GM12878 (cell line): ENCODE measurements around the gene IL3RA. TPM values are rescaled to one million over a fixed set of nuclear protein-coding genes. Genes with fewer than 3 reads are reported as not detected.

Experiments
- ATAC-seq: fragments of 200-7000 bp; cut with Tn5 transposase; 3 replicates; pipeline ENCODE4 v1.9.1; 2020; ENCODE audit warnings: mild to moderate bottlenecking, moderate library complexity
- BruUV-seq: library from RNA; stranded (reverse); fragments of 400-500 nt; replicated peaks from 2 replicates; lab custom pipeline; 2021; lab: Mats Ljungman, UMichigan
- CTCF ChIA-PET: fragments of 300-600 bp; sonication (Branson Sonifier 250); formaldehyde crosslinking; extraction: SDS; loops from one replicate; lab custom pipeline; 2021; ENCODE audit warnings: inconsistent platforms; lab: Yijun Ruan, JAX
- POLR2A ChIA-PET: fragments of 350-600 bp; formaldehyde crosslinking; extraction: SDS; loops from one replicate; lab custom pipeline; 2021; ENCODE audit warnings: inconsistent platforms; lab: Charles Lee
- RAD21 ChIA-PET: fragments of 300-600 bp; sonication (Branson Sonifier 250); formaldehyde crosslinking; loops from one replicate; lab custom pipeline; 2023; ENCODE audit warnings: antibody characterized with exemption; ENCODE audit not compliant: unreplicated experiment; lab: Charles Lee
- SMC1A ChIA-PET: fragments of 300-600 bp; sonication (Branson Sonifier 250); formaldehyde crosslinking; loops from one replicate; lab custom pipeline; 2023; ENCODE audit not compliant: unreplicated experiment, uncharacterized antibody; lab: Charles Lee
- DNase-seq: peaks from one replicate; pipeline ENCODE4 v3.0.0-alpha.2; 2011; ENCODE audit warnings: low read depth, low spot score
- FAIRE-seq: peaks from 3 replicates; lab custom pipeline; 2011; peaks lifted over from hg19 to GRCh38; lab: Jason Lieb, UNC
- H2AFZ ChIP-seq: 2 replicates; pipeline ENCODE4 v1.6.0; 2011; ENCODE audit warnings: low read depth, low read length, control low read depth; ENCODE audit not compliant: control insufficient read depth
- H3K27ac ChIP-seq: 2 replicates; pipeline ENCODE4 v1.5.1; 2011; ENCODE audit warnings: control low read depth; ENCODE audit not compliant: control insufficient read depth, insufficient read depth
- H3K27me3 ChIP-seq, 2 experiments: replicated peaks in 1 of 2; 2 replicates each; pipeline versions ENCODE4 v1.6.0 to v1.6.1; 2011; ENCODE audit warnings: low read length in 1 of 2; ENCODE audit not compliant: control insufficient read depth in 2 of 2, insufficient read depth in 2 of 2
- H3K36me3 ChIP-seq, 2 experiments: 2 replicates each; pipeline ENCODE4 v1.5.1; 2011; ENCODE audit warnings: low read length in 1 of 2; ENCODE audit not compliant: control insufficient read depth in 2 of 2, insufficient read depth in 2 of 2
- H3K4me1 ChIP-seq: 2 replicates; pipeline ENCODE4 v1.6.1; 2011; ENCODE audit warnings: mild to moderate bottlenecking, low read length, moderate library complexity, mixed read lengths; ENCODE audit not compliant: control insufficient read depth, insufficient read depth
- H3K4me2 ChIP-seq: 2 replicates; pipeline ENCODE4 v1.6.0; 2011; ENCODE audit warnings: control low read depth; ENCODE audit not compliant: control insufficient read depth, insufficient read depth
- H3K4me3 ChIP-seq: fragments of 200-600 bp; sonication (generic); 2 replicates; pipeline ENCODE4 v1.5.1; 2016
- H3K79me2 ChIP-seq: 2 replicates; pipeline ENCODE4 v1.6.0; 2011; ENCODE audit warnings: low read length; ENCODE audit not compliant: control insufficient read depth, insufficient read depth
- H3K9ac ChIP-seq: 2 replicates; pipeline ENCODE4 v1.8.0; 2011; ENCODE audit warnings: low read length, control low read depth, mixed read lengths; ENCODE audit not compliant: control insufficient read depth, insufficient read depth
- H3K9me3 ChIP-seq: replicated peaks from 3 replicates; pipeline ENCODE4 v1.5.1; 2011; ENCODE audit warnings: mild to moderate bottlenecking, low read length; ENCODE audit not compliant: control insufficient read depth, insufficient read depth
- H4K20me1 ChIP-seq: 2 replicates; pipeline ENCODE4 v1.6.0; 2011; ENCODE audit not compliant: control insufficient read depth, insufficient read depth
- BHLHE40 ChIP-seq, 2 experiments: fragments of 450-650 bp in 1 of 2; IDR thresholded peaks; 2 replicates each; pipeline ENCODE4 v1.6.1; 2011 to 2017; ENCODE audit warnings: low read depth in 2 of 2, borderline replicate concordance in 1 of 2, improper control_type of control experiment in 1 of 2, low read length in 1 of 2, mild to moderate bottlenecking in 1 of 2
- CHD4 ChIP-seq: fragments of 200-600 bp; sonication (generic); IDR thresholded peaks from 2 replicates; pipeline ENCODE4 v1.6.1; 2016; ENCODE audit warnings: mild to moderate bottlenecking
- CTCF ChIP-seq, 3 experiments: IDR thresholded peaks in 2 of 3; conservative IDR thresholded peaks in 1 of 3; 2 replicates each; pipeline ENCODE4 v1.5.1; 2011; ENCODE audit warnings: low read depth in 3 of 3, low read length in 3 of 3, mild to moderate bottlenecking in 3 of 3, control low read depth in 2 of 3, moderate library complexity in 2 of 3, inconsistent platforms in 1 of 3, mixed read lengths in 1 of 3; ENCODE audit not compliant: control insufficient read depth in 2 of 3, insufficient read depth in 1 of 3; ENCODE audit errors: extremely low read depth in 1 of 3
- KDM1A ChIP-seq: fragments of 200-600 bp; sonication (generic); IDR thresholded peaks from 2 replicates; pipeline ENCODE4 v1.6.1; 2016; ENCODE audit warnings: borderline replicate concordance
- NFYB ChIP-seq: IDR thresholded peaks from 2 replicates; pipeline ENCODE4 v1.6.1; 2011; ENCODE audit warnings: low read depth, mild to moderate bottlenecking, low read length, improper control_type of control experiment, moderate library complexity; ENCODE audit not compliant: insufficient read depth
- PAX5 ChIP-seq: IDR thresholded peaks from 2 replicates; pipeline ENCODE4 v1.6.1; 2011; ENCODE audit warnings: low read depth, low read length, borderline replicate concordance
- RB1 ChIP-seq: fragments of 450-650 bp; formaldehyde crosslinking; IDR thresholded peaks from 2 replicates; pipeline ENCODE4 v1.6.1; 2017; ENCODE audit warnings: mild to moderate bottlenecking, borderline replicate concordance
- SP1 ChIP-seq: IDR thresholded peaks from one replicate; pipeline ENCODE4 v1.6.1; 2011; ENCODE audit warnings: low read depth, low read length
- SPI1 ChIP-seq: IDR thresholded peaks from 2 replicates; pipeline ENCODE4 v1.6.1; 2011; ENCODE audit warnings: low read depth, mild to moderate bottlenecking, low read length, moderate library complexity, borderline replicate concordance; ENCODE audit not compliant: insufficient read depth
- ZBED1 ChIP-seq: IDR thresholded peaks from 2 replicates; pipeline ENCODE4 v1.6.1; 2016; ENCODE audit warnings: borderline replicate concordance
- ZNF384 ChIP-seq: IDR thresholded peaks from 2 replicates; pipeline ENCODE4 v1.6.1; 2012; ENCODE audit warnings: low read depth, mild to moderate bottlenecking, low read length, improper control_type of control experiment, borderline replicate concordance
- ZNF622 ChIP-seq: fragments of 450-650 bp; IDR thresholded peaks from 2 replicates; pipeline ENCODE4 v1.6.1; 2017; ENCODE audit warnings: mild to moderate bottlenecking, inconsistent platforms
- WGBS: methylation state at CpG from one replicate; pipeline ENCODE4 v1.1.6; 2016; ENCODE audit warnings: low lambda C conversion rate; ENCODE audit not compliant: insufficient replicate concordance, insufficient coverage; ENCODE audit errors: missing lambda C conversion rate; 5-methylcytosine and 5-hydroxymethylcytosine counted together
- in situ Hi-C: fragments of 300-500 bp; cut with MboI; formaldehyde crosslinking; loops from 9 replicates; pipeline ENCODE4 v1.14.3; 2018; ENCODE audit warnings: mixed read lengths
- intact Hi-C: fragments of 100-400 bp; cut with micrococcal nuclease; formaldehyde crosslinking; loops from one replicate; pipeline ENCODE4 v1.14.2; 2022; ENCODE audit not compliant: unreplicated experiment
- polyA plus RNA-seq, 11 experiments: library from polyadenylated mRNA; depleted of rRNA in 4 of 11; unstranded in 6 of 11; stranded (reverse) in 5 of 11; fragments of >200 nt; fragmentation: Nextera tagmentation in 4 of 11; fragmentation: Illumina TruSeq in 1 of 11; extraction: Ambion mirVana in 4 of 11; extraction: Trizol in 1 of 11; gene quantifications; 1 replicate in 1 of 11; 2 replicates in 10 of 11; pipeline versions ENCODE4 v1.2.1 to v1.2.3, GENCODE V29; 2011 to 2016; ENCODE audit warnings: inconsistent platforms in 2 of 11, missing spikeins in 2 of 11, low read depth in 1 of 11
- total RNA-seq, 4 experiments: library from RNA; depleted of rRNA in 3 of 4; stranded (reverse); fragments of >200 nt in 3 of 4; fragmentation: Illumina TruSeq in 1 of 4; extraction: Trizol in 1 of 4; gene quantifications; 2 replicates each; pipeline versions ENCODE4 v1.2.1 to v1.2.3, GENCODE V29; 2013 to 2021
- TF ChIP-seq, protein P1 (sequence below): fragments of 450-650 bp; IDR thresholded peaks from 2 replicates; pipeline ENCODE4 v1.6.1; 2017; ENCODE audit warnings: borderline replicate concordance

Gene IL3RA
- total and polyA plus RNA-seq, 10 of the 15 experiments (the other 5 are each of a cell fraction or from before 2014, with no cell fraction given) = 2.1 to 31.1 (median 17.9) TPM

DNA sequence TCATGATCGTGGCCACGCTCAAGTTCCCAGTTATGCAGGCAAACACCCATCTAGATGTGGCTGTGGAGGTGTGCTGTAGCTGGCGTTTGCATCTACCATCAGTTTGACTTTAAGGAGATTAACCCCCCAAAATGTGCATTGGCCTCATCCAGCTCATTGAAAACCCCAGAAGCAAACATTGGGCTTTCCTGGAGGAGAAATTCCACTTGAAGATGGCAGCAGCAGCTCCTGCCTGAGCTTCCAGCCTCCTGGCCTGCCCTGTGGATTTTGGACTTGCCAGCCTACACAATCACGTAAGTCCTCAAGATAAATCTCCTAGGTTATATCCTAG lies 85.5 kb downstream of the IL3RA start:
- peaks cover 26% of the 10 kb centered on the region for H3K9me3 ChIP-seq
- WGBS = 95% methylated on average over 4 of the region's 4 CpGs
- ChIA-PET POLR2A (no interaction called here), SMC1A (no interaction called here), CTCF (no interaction called here), RAD21 (no interaction called here)
- H3K4me1 ChIP-seq = no peaks in the 10 kb centered on the region
- BruUV-seq = no TSS peak
- in situ Hi-C loops (no loop called here), intact Hi-C loops (no loop called here)
- H3K9ac ChIP-seq = no peak overlapping the region
- ATAC-seq (no peak), DNase-seq (no peak), FAIRE-seq (no peak)
- H2AFZ ChIP-seq = no peak overlapping the region
- no peak overlapping the region for H3K4me3 ChIP-seq
- no peaks in the 10 kb centered on the region for H3K79me2 ChIP-seq
- no peak overlapping the region for H3K4me2 ChIP-seq
- H3K27me3 ChIP-seq = no peaks in the 10 kb centered on the region
- TF ChIP-seq KDM1A (no peak), CTCF (IDR thresholded peaks at IDR 0.05 in 2 of 3, conservative IDR thresholded peaks at IDR 0.05 in 1 of 3; ENCODE audit: control insufficient read depth in 2 of 3, extremely low read depth in 1 of 3, insufficient read depth in 1 of 3, low read depth in 3 of 3, low read length in 3 of 3) (no peak), NFYB (no peak), SPI1 (no peak), ZBED1 (no peak), ZNF622 (no peak), ZNF384 (no peak), PAX5 (no peak), CHD4 (no peak), RB1 (no peak), SP1 (no peak), BHLHE40 (IDR thresholded peaks at IDR 0.05; ENCODE audit: borderline replicate concordance in 1 of 2, low read depth in 2 of 2, low read length in 1 of 2) (no peak)
- TF ChIP-seq, protein P1, sequence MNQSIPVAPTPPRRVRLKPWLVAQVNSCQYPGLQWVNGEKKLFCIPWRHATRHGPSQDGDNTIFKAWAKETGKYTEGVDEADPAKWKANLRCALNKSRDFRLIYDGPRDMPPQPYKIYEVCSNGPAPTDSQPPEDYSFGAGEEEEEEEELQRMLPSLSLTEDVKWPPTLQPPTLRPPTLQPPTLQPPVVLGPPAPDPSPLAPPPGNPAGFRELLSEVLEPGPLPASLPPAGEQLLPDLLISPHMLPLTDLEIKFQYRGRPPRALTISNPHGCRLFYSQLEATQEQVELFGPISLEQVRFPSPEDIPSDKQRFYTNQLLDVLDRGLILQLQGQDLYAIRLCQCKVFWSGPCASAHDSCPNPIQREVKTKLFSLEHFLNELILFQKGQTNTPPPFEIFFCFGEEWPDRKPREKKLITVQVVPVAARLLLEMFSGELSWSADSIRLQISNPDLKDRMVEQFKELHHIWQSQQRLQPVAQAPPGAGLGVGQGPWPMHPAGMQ = no peak
- H3K27ac ChIP-seq = no peak overlapping the region
- no peaks in the 10 kb centered on the region for H4K20me1 ChIP-seq
- H3K36me3 ChIP-seq = peaks cover 25 to 37% of the 10 kb centered on the region in 2 experiments
